HEK293T (cell line): ENCODE results near the gene GRIA3.

ENCODE experiments used
- ARNT ChIP-seq: fragments of 450-650 bp; IDR thresholded peaks from 2 replicates; pipeline ENCODE4 v1.6.1; 2017; ENCODE audit warnings: mild to moderate bottlenecking
- BHLHE40 ChIP-seq: fragments of 450-650 bp; IDR thresholded peaks from 2 replicates; pipeline ENCODE4 v1.6.1; 2016; ENCODE audit warnings: mild to moderate bottlenecking, moderate library complexity, borderline replicate concordance
- CTBP1 ChIP-seq: fragments of 450-650 bp; IDR thresholded peaks from 2 replicates; pipeline ENCODE4 v1.6.1; 2016; ENCODE audit warnings: borderline replicate concordance
- ELF4 ChIP-seq: fragments of 450-650 bp; IDR thresholded peaks from 2 replicates; pipeline ENCODE4 v1.6.1; 2017; ENCODE audit warnings: antibody characterized with exemption
- FOXM1 ChIP-seq: fragments of 450-650 bp; IDR thresholded peaks from 2 replicates; pipeline ENCODE4 v1.6.1; 2017; ENCODE audit warnings: mild to moderate bottlenecking, borderline replicate concordance
- LEF1 ChIP-seq: fragments of 450-650 bp; IDR thresholded peaks from 2 replicates; pipeline ENCODE4 v1.6.1; 2017; ENCODE audit warnings: mild to moderate bottlenecking, borderline replicate concordance
- SP1 ChIP-seq: fragments of 450-650 bp; IDR thresholded peaks from 2 replicates; pipeline ENCODE4 v1.6.1; 2017
- SUZ12 ChIP-seq: fragments of 450-650 bp; IDR thresholded peaks from 2 replicates; pipeline ENCODE4 v1.6.1; 2016; ENCODE audit warnings: mild to moderate bottlenecking
- TARDBP ChIP-seq: fragments of 450-650 bp; IDR thresholded peaks from 2 replicates; pipeline ENCODE4 v1.6.1; 2016
- TF ChIP-seq, protein P1 (sequence below): fragments of 450-650 bp; IDR thresholded peaks from 2 replicates; pipeline ENCODE4 v1.6.1; 2016

DNA sequence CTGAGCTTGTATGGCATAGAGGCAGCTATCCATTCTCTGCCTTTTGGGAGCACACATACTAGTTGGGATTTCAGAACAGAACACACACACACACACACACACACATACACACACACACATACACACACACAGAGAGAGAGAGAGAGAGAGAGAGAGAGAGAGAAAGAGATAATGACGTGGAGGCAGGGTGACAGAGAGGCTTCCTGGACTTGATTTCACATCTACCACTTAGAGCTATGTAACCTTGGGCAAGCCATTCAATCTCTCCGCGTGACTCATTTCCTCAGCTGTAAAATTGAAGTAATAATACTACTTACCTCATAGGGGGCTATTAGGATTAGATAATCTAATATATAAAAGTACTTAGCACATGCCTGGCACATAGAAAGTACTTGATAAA is 12.3 kb upstream of the GRIA3 start:
- TF ChIP-seq SP1 (no peak), SUZ12 (no peak), ARNT (no peak), TARDBP (no peak), ELF4 (no peak), FOXM1 (no peak), BHLHE40 (no peak), CTBP1 (no peak), LEF1 (no peak)
- TF ChIP-seq, protein P1, sequence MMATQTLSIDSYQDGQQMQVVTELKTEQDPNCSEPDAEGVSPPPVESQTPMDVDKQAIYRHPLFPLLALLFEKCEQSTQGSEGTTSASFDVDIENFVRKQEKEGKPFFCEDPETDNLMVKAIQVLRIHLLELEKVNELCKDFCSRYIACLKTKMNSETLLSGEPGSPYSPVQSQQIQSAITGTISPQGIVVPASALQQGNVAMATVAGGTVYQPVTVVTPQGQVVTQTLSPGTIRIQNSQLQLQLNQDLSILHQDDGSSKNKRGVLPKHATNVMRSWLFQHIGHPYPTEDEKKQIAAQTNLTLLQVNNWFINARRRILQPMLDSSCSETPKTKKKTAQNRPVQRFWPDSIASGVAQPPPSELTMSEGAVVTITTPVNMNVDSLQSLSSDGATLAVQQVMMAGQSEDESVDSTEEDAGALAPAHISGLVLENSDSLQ: no peak
